OCI-LY7 (cell line): Measurements from ENCODE around the gene NUDT19.

Source experiments
- CTCF ChIP-seq: fragments of 200-600 bp; sonication (generic); conservative IDR thresholded peaks from 2 replicates; pipeline ENCODE4 v1.5.1; 2014; ENCODE audit warnings: mild to moderate bottlenecking, antibody characterized with exemption, low read length, moderate library complexity, mixed read lengths
- EZH2phosphoT487 ChIP-seq: fragments of 200-600 bp; sonication (generic); IDR thresholded peaks from 2 replicates; pipeline ENCODE4 v1.6.1; 2018; ENCODE audit warnings: low read depth, borderline replicate concordance, mild to moderate bottlenecking, mixed run types, antibody characterized with exemption, low read length, moderate library complexity, mixed read lengths

GRCh38 chr19:32676895-32677359, 14.7 kb upstream of the NUDT19 start:
- TF ChIP-seq CTCF (no peak), EZH2phosphoT487 (no peak)
